Endothelial cell of umbilical vein (primary cell): ENCODE results near the gene RAD51B. TPM values are rescaled to one million over a fixed set of nuclear protein-coding genes. Genes with fewer than 3 reads are reported as not detected.

Experiments
- BruUV-seq: library from RNA; stranded (reverse); fragments of 400-500 nt; replicated peaks from 2 replicates; lab custom pipeline; 2021; lab: Mats Ljungman, UMichigan
- CTCF ChIA-PET: fragments of 300-600, 350-600 bp; sonication (Branson Sonifier 250); formaldehyde crosslinking; loops from one replicate; lab custom pipeline; 2021; ENCODE audit warnings: antibody characterized with exemption, inconsistent platforms; lab: Charles Lee
- POLR2A ChIA-PET: fragments of 300-600, 350-600 bp; sonication (Branson Sonifier 250); formaldehyde crosslinking; loops from one replicate; lab custom pipeline; 2021; ENCODE audit warnings: antibody characterized with exemption, inconsistent platforms; lab: Charles Lee
- DNase-seq: peaks from one replicate; pipeline ENCODE4 v3.0.0-alpha.2; 2011; ENCODE audit warnings: low read depth, low spot score
- FAIRE-seq: peaks from 2 replicates; lab custom pipeline; 2011; peaks lifted over from hg19 to GRCh38; lab: Jason Lieb, UNC
- H2AFZ ChIP-seq: 2 replicates; pipeline ENCODE4 v1.6.0; 2012; ENCODE audit warnings: low read depth, low read length, control low read depth, inconsistent platforms
- H3K27ac ChIP-seq: 2 replicates; pipeline ENCODE4 v1.5.1; 2011; ENCODE audit warnings: low read depth, mild to moderate bottlenecking, control low read depth, low read length, moderate library complexity; ENCODE audit not compliant: insufficient read depth
- H3K27me3 ChIP-seq, 2 experiments: 2 replicates each; pipeline versions ENCODE4 v1.6.0 to v1.6.1; 2011; ENCODE audit warnings: low read length in 2 of 2, mixed read lengths in 1 of 2; ENCODE audit not compliant: control insufficient read depth in 2 of 2, insufficient read depth in 2 of 2
- H3K36me3 ChIP-seq, 2 experiments: 2 replicates in 1 of 2; 3 replicates in 1 of 2; pipeline ENCODE4 v1.5.1; 2011; ENCODE audit warnings: low read length in 2 of 2, mild to moderate bottlenecking in 1 of 2, moderate library complexity in 1 of 2; ENCODE audit not compliant: control insufficient read depth in 2 of 2, insufficient read depth in 2 of 2; ENCODE audit errors: extremely low read depth in 1 of 2
- H3K4me1 ChIP-seq: 3 replicates; pipeline ENCODE4 v1.5.1; 2011; ENCODE audit warnings: mild to moderate bottlenecking, low read length; ENCODE audit not compliant: control insufficient read depth, insufficient read depth; ENCODE audit errors: extremely low read depth
- H3K4me2 ChIP-seq: 2 replicates; pipeline ENCODE4 v1.6.1; 2011; ENCODE audit warnings: low read length, control low read depth, mixed read lengths; ENCODE audit not compliant: insufficient read depth
- H3K4me3 ChIP-seq, 3 experiments: fragments of 200-600 bp in 1 of 3; sonication (generic), shearing (Covaris generic) in 1 of 3; replicated peaks in 1 of 3; 2 replicates each; pipeline ENCODE4 v1.5.1; 2011 to 2016; ENCODE audit warnings: control low read depth in 3 of 3, low read length in 3 of 3, mild to moderate bottlenecking in 2 of 3, inconsistent platforms in 1 of 3, low read depth in 1 of 3, moderate library complexity in 1 of 3; ENCODE audit not compliant: insufficient read depth in 1 of 3
- H3K79me2 ChIP-seq: 2 replicates; pipeline ENCODE4 v1.6.0; 2012; ENCODE audit warnings: low read length, inconsistent platforms; ENCODE audit not compliant: control insufficient read depth, insufficient read depth
- H3K9ac ChIP-seq: replicated peaks from 2 replicates; pipeline ENCODE3; 2011; ENCODE audit warnings: low read length, control low read depth; ENCODE audit not compliant: insufficient read depth; ENCODE audit errors: extremely low read depth
- H3K9me1 ChIP-seq: replicated peaks from 3 replicates; pipeline ENCODE4 v1.6.0; 2011; ENCODE audit warnings: mild to moderate bottlenecking, low read length; ENCODE audit not compliant: control insufficient read depth, insufficient read depth; ENCODE audit errors: extremely low read depth
- H3K9me3 ChIP-seq: replicated peaks from 2 replicates; pipeline ENCODE4 v1.5.1; 2012; ENCODE audit warnings: low read length, inconsistent platforms; ENCODE audit not compliant: control insufficient read depth, insufficient read depth
- H4K20me1 ChIP-seq: replicated peaks from 2 replicates; pipeline ENCODE3; 2011; ENCODE audit warnings: mild to moderate bottlenecking, low read length; ENCODE audit not compliant: control insufficient read depth, insufficient read depth; ENCODE audit errors: extremely low read depth
- CTCF ChIP-seq, 2 donors: IDR thresholded peaks; 1 replicate in 1 of 2; 2 replicates in 1 of 2; pipeline ENCODE4 v1.5.1; 2011; ENCODE audit warnings: low read length in 2 of 2, mild to moderate bottlenecking in 2 of 2, moderate library complexity in 2 of 2, control low read depth in 1 of 2, inconsistent platforms in 1 of 2, low read depth in 1 of 2; ENCODE audit not compliant: insufficient read depth in 1 of 2; ENCODE audit errors: extremely low read depth in 1 of 2
- EZH2 ChIP-seq: IDR thresholded peaks from 2 replicates; pipeline ENCODE4 v1.6.1; 2012; ENCODE audit warnings: borderline replicate concordance, low read depth, mild to moderate bottlenecking, moderate library complexity, low read length, inconsistent platforms; ENCODE audit not compliant: severe bottlenecking
- FOS ChIP-seq: IDR thresholded peaks from 2 replicates; pipeline ENCODE4 v1.6.1; 2011; ENCODE audit warnings: mild to moderate bottlenecking, low read length, moderate library complexity, borderline replicate concordance; ENCODE audit not compliant: insufficient read depth
- GATA2 ChIP-seq: IDR thresholded peaks from 2 replicates; pipeline ENCODE4 v1.7.0; 2011; ENCODE audit warnings: low read depth, mild to moderate bottlenecking, moderate library complexity, mixed read lengths, low read length; ENCODE audit not compliant: insufficient read length, insufficient read depth
- JUN ChIP-seq: IDR thresholded peaks from 2 replicates; pipeline ENCODE4 v1.6.1; 2011; ENCODE audit warnings: borderline replicate concordance, low read depth; ENCODE audit not compliant: insufficient read length, insufficient read depth
- MAX ChIP-seq: IDR thresholded peaks from 2 replicates; pipeline ENCODE4 v1.6.1; 2011; ENCODE audit not compliant: insufficient read depth, insufficient read length
- MYC ChIP-seq: IDR thresholded peaks from one replicate; pipeline ENCODE4 v1.6.1; 2011; ENCODE audit warnings: mild to moderate bottlenecking, low read depth, low read length
- POLR2A ChIP-seq: IDR thresholded peaks from 2 replicates; pipeline ENCODE4 v1.6.1; 2012; ENCODE audit warnings: low read depth, mild to moderate bottlenecking, control low read depth, low read length
- POLR2AphosphoS5 ChIP-seq: IDR thresholded peaks from 2 replicates; pipeline ENCODE4 v1.6.1; 2012; ENCODE audit warnings: low read depth, mild to moderate bottlenecking, control low read depth, low read length, moderate library complexity; ENCODE audit not compliant: insufficient read depth
- dilution Hi-C: fragments of 300-500 bp; cut with MboI; formaldehyde crosslinking; loops from one replicate; pipeline ENCODE4 v1.15.0; 2019; ENCODE audit warnings: low sequenced_read_pairs; ENCODE audit not compliant: extremely low pct_ligation_motif_present
- intact Hi-C: fragments of 100-400 bp; cut with micrococcal nuclease; formaldehyde crosslinking; loops from one replicate; pipeline ENCODE4 v1.10.0; 2022
- polyA plus RNA-seq, 4 experiments: library from polyadenylated mRNA; depleted of rRNA in 3 of 4; stranded (reverse) in 3 of 4; unstranded in 1 of 4; fragments of >200 nt; gene quantifications; 2 replicates each; pipeline versions ENCODE4 v1.2.1 to v1.2.3, GENCODE V29; 2011 to 2012; ENCODE audit warnings: missing spikeins in 1 of 4
- total RNA-seq: library from RNA; stranded (reverse); gene quantifications from 2 replicates; pipeline ENCODE4 v1.2.3, GENCODE V29; 2021

The RAD51B gene
- total and polyA plus RNA-seq, 2 donors (not counting 3 experiments of a cell fraction or from before 2014, with no cell fraction given): 3.9 to 19.0 TPM

DNA sequence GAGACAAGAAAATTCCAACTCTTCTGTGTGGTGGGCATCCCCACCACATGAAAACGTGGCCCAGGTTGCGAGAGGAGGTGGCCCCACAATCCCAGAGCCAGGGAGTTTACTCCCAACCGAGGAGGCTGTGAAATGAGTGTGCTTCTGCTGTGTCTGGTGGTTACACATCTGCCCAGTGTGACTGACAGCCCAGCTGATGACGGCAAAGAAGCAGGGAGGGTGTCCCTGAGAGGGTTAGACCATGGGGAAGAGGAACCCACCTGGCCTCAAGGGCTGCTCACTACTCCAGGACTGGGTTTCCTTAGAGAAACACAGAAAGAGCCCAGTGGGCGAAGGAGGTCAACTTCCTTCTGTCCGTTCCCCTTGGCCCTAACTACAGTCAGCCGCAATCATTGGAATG lies 948.7 kb downstream of the RAD51B start:
- dilution Hi-C loops (no loop called here), intact Hi-C loops (no loop called here)
- no peaks in the 10 kb centered on the region for H4K20me1 ChIP-seq
- H3K9ac ChIP-seq: no peak overlapping the region
- no peaks in the 10 kb centered on the region for H3K79me2 ChIP-seq
- H3K4me2 ChIP-seq: no peak overlapping the region
- H3K27ac ChIP-seq: no peak overlapping the region
- H2AFZ ChIP-seq: no peak overlapping the region
- ChIA-PET CTCF (no interaction called here), POLR2A (no interaction called here)
- H3K36me3 ChIP-seq: no peaks in the 10 kb centered on the region
- no peak overlapping the region for H3K4me3 ChIP-seq
- H3K9me1 ChIP-seq: no peaks in the 10 kb centered on the region
- BruUV-seq: no TSS peak
- DNase-seq (no peak), FAIRE-seq (no peak)
- H3K9me3 ChIP-seq: no peaks in the 10 kb centered on the region
- H3K4me1 ChIP-seq: peaks cover 24% of the 10 kb centered on the region
- no peaks in the 10 kb centered on the region for H3K27me3 ChIP-seq
- TF ChIP-seq POLR2A (no peak), CTCF (IDR thresholded peaks at IDR 0.05; ENCODE audit: extremely low read depth in 1 of 2, insufficient read depth in 1 of 2, low read depth in 1 of 2, low read length in 2 of 2) (no peak), MYC (no peak), JUN (no peak), GATA2 (no peak), POLR2AphosphoS5 (no peak), EZH2 (no peak), MAX (no peak), FOS (no peak)
